DMS114 treated with DMSO at 0.1 percent for 48 hours (cell line): Measurements from ENCODE around the gene CHCHD4.
"Not testable (repeated sequence)": the region's sequence is repeated elsewhere in the genome, so short reads cannot be mapped to it uniquely, and the experiment has no call there.

ENCODE experiments used
- DNase-seq: peaks from one replicate; lab custom pipeline; 2025; ENCODE audit not compliant: unreplicated experiment; lab: John Stamatoyannopoulos, UW

Gene CHCHD4

GRCh38 chr3:14120921-14121448 lies 3.7 kb downstream of the CHCHD4 start:
- not testable (repeated sequence) for DNase-seq

GRCh38 chr3:14120111-14120920 lies 4.4 kb downstream of the CHCHD4 start:
- DNase-seq, result no peak

DNA sequence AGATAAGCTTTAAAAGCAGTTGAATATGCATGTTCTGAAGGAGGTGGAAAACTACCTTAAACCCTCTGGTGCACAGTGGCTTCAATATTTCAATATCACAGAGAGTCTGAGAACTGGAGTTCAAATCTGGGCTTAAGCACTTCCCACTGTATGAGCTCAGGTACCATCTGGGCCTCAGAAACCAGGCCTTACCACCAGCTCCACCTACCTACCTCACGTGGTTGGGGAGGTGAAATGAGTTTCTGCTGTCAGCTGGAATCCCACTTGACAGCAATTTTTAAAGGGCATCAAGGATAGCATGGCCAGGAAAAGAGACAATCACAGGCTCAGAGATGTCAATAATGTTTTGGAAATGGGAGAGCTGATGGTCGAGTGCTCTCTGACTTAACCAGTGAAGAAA lies 5.0 kb downstream of the CHCHD4 start:
- DNase-seq, result no peak

DNA sequence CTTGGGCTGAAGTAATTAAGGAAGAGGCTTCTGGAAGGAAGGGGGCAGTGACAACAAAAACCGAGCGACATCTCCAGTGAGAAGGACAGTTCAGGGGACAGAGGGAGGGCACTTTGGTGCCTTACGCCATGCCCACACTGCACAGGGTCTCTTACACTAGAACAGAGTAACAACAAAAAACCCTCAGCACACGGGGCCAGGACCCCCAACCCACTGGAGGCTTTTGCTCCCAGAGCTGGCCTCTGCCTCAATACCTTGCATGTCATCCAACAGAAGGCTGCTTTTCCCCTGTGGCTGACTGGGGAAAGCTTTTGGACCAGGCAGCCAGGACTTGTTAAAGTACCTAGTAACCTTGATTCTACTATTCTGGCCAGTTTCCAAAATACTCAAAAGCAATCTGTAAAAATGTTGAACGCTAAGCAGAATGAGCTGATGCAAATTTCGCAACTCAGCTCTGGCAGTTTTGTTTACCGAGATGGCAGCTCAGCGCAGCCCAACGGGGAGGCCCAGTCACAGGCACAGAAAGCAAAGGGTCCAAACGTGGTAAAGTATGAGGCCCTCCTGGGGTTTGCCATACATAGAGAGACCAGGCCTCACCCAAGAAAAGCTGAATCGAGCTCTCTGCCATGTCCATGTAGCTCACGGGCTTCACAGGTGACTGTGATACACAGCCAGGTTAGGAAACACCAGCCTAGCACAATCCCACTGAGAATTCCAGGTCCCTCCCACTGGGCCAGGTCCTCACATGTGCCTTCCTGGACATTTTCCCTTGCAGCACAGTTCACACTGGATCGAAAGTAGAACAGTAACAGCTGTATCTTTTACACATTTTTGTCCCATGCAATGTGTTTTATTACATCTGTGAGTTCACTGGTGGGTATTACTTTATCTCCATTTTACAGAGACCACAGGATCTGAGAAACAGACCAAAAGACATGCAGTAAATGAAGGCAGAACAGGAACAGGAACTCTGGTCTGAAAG lies 6.0 kb downstream of the CHCHD4 start:
- DNase-seq, result no peak

DNA sequence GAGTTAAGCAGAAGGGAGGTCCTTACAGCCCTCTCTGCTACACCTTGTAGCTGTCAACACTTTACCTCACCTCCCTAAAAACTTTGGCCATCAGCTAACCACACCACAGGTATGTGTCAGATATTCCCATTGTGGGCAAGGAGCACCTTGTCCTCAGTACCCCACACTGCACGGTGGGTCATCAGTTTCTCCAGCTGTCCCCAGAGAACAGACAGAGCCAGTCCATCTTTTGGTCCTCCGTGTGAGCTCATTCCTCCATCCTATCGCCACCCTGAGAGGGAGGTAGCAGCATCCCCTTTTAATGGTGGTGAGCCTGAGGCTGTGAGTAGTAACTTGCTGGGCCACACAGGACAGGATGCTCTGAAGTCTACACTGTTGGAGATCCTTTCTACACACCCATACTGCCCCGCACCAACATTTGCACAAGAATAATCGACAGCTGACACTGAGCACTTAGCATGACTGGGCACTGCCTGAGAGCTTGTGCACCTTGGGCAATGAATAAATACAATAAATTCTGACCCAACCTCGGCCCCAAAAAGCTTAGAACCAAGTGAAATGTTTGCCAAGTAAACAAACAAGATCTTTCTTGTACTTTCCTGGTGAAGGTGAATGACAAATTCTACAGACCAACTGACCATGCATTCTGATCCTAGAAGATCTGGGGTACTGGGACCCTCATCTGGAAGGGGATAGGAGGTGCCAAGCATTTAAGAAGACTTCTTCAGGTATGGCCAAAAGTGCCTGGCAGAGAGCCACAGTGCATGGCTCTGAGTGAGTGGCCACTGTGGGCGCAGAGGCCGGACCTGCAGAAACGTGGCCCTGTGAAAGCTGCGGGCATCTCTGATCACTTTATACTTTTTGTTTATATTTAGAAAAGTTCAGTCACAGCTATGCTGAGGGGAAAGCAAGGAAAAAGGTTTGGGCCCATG lies 6.9 kb downstream of the CHCHD4 start:
- no peak for DNase-seq

- DNase-seq, result no peak
These were observed 10.6 kb downstream of the CHCHD4 start for GRCh38 chr3:14113965-14114635.

DNA sequence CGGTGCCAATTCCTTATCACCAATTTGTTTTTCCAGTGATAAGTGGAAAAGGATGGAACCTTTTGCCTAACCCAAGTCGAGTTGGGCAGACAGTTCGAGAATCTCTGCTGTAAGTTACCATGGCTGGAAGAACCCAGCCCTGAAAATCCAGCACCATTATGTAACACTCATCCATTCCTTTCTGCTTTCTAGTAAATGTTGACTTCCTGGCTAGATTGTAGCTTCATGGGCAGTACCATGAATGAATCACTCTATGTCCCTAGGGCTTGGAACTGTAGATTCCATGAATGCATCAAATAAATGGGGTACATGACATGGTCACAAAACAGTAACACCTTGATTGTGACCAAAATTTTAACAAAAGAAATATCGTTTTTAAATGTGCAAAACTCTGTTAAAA lies 14.0 kb downstream of the CHCHD4 start:
- no peak for DNase-seq

DNA sequence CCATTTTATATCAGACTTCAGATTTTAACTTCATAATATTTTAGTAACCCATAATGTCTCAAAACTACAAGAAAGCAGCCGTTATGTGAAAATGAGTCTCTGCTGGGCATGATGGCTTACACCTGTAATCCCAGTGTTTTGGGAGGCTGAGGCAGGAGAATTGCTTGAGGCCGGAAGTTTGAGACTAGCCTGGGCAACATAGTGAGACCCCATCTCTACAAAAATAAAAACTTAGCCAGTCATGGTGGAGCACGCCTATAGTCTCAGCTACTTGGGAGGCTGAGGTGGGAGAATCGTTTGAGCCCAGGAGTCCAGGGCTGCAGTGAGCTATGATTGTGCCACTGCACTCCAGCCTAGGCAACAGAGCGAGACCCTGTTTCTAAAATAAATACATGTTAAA lies 14.8 kb downstream of the CHCHD4 start:
- DNase-seq, result not testable (repeated sequence)

GRCh38 chr3:14097616-14098391 lies 26.9 kb downstream of the CHCHD4 start:
- no peak for DNase-seq

- DNase-seq, result no peak
These were observed 27.9 kb downstream of the CHCHD4 start for GRCh38 chr3:14096742-14097141.

DNA sequence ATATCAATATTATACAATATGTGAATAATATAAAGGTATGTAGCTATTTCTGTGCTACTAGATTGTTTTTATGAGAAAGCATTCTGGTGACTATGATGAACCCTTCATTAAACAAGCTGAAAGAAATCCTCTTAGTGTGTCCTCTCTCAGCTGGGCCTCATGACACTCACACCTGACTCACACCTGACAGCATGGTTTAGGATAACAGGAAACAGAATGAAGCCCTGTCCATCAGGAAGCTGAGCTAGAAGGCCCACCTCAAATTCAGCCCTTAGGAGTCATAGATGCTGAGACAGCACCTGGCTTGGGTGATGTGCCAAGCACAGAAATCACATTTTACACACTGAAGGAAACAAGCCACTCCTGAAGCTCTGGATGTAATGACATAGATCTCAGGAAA lies 30.8 kb downstream of the CHCHD4 start:
- no peak for DNase-seq

DNA sequence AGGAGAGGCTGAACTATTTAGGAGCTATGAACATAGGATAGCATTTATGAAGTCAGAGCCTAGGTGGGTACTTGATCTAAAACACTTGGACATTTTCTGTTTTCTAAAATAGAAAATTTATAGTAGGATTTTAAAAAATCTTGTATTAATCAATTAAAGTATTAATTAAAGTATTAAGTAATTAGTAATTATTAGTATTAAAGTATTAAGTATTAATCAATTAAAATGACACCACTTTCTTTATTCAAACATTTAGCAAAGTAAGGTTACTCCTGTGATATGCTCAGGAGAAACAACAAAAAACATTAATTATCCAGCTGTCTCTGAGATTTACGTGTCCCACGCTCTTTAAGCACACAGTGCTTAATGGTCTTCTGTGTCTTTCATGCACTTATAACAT lies 32.2 kb downstream of the CHCHD4 start:
- DNase-seq, result no peak

GRCh38 chr3:14091959-14092358 lies 32.7 kb downstream of the CHCHD4 start:
- DNase-seq, result not testable (repeated sequence)

DNA sequence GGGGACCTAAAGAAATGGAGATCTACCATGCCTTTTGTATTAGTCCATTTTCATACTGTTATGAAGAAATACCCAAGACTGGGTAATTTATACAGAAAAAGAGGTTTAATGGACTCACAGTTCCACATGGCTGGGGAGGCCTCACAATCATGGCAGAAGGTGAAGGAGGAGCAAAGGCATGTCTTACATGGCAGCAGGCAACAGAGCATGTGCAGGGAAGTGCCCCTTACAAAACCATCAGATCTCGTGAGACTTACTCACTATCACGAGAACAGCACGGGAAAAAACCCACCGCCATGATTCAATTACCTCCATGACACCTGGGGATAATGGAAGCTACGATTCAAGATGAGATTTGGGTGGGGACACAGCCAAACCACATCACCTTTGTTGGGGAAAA lies 37.2 kb downstream of the CHCHD4 start:
- DNase-seq, result not testable (repeated sequence)

DNA sequence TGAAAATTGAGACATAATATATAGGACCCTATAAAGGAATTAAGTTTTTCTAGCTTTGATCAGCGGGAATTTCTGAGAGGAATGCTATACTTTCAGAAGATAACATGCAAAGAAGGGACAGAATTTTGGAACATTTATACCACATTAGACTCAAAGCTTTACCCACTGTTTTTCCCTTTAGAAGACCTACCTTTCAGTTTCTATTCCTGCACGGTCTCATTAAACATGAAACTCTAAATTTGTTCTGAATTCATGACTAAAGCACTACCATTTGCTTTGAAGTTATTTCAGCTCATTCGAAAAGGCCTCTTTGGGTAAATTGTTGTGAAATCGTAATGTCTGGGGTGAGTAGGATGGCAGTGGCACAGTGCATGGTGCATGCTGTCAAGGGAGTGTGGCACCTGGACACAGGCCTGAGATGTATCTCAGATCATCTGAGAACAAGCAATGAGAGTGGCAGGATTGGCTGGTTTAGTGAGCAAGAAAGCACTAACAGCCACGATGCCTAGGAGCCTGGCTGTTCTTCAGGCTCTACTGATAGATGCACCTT lies 42.5 kb downstream of the CHCHD4 start:
- no peak for DNase-seq

- no peak for DNase-seq
These were observed 47.4 kb downstream of the CHCHD4 start for GRCh38 chr3:14077310-14077709.

DNA sequence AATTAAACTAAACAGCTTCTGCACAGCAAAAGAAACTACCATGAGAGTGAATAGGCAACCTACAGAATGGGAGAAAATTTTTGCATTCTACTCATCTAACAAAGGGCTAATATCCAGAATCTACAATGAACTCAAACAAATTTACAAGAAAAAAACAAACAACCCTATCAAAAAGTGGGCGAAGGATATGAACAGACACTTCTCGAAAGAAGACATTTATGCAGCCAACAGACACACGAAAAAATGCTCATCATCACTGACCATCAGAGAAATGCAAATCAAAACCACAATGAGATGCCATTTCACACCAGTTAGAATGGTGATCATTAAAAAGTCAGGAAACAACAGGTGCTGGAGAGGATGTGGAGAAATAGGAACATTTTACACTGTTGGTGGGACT lies 49.4 kb downstream of the CHCHD4 start:
- DNase-seq, result not testable (repeated sequence)

DNA sequence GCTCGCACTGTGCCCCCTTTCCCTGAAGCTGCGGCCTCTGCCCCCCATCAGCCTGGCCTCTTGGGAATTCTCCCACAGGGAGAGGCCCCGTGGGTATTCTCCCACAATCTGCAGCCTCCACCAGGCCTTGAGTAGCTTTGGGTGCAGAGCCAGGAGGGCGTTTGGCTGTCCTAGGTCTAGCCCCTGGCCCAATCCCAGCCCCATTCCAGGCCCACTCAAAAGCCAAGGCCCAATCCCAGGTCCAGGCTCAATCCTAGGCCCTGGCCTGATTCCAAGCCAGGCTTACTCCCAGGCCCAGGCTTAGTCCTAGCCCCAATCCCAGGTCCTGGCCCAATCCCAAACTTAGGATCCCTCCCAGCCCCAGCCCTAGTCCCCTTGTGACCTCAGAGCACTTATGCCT lies 59.8 kb downstream of the CHCHD4 start:
- DNase-seq, result no peak

DNA sequence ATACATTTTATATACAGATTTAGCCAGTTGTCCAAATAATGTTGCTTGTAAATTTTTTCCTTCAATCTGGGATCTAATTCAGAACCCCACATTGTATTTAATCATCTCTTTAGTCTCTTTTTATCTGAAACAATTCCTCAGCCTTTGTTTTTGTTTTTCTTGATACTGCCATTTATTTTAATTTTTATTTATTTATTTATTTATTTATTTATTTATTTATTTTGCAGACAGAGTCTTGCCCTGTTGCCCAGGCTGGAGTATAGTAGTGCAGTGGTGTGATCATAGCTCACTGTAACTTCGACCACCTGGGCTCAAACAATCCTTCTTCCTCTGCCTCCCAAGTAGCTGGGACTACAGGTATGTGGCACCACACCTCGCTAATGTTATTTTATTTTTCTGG lies 61.5 kb downstream of the CHCHD4 start:
- DNase-seq, result no peak
